Testis (tissue), 2 donors: Measurements from ENCODE around the gene TTC27.

Experiments used
- POLR2A ChIP-seq: fragments of 450-650 bp; IDR thresholded peaks from one replicate; pipeline ENCODE4 v1.6.1; 2017; ENCODE audit warnings: antibody characterized with exemption, mild to moderate bottlenecking, moderate library complexity
- TF ChIP-seq, protein P1 (sequence below), 3 experiments: fragments of 450-650 bp in 2 of 3; fragments of 200-600 bp in 1 of 3; sonication (generic) in 1 of 3; IDR thresholded peaks; one replicate each; pipeline ENCODE4 v1.5.1; 2016 to 2019; ENCODE audit warnings: antibody characterized with exemption in 3 of 3, mild to moderate bottlenecking in 2 of 3, moderate library complexity in 1 of 3

DNA sequence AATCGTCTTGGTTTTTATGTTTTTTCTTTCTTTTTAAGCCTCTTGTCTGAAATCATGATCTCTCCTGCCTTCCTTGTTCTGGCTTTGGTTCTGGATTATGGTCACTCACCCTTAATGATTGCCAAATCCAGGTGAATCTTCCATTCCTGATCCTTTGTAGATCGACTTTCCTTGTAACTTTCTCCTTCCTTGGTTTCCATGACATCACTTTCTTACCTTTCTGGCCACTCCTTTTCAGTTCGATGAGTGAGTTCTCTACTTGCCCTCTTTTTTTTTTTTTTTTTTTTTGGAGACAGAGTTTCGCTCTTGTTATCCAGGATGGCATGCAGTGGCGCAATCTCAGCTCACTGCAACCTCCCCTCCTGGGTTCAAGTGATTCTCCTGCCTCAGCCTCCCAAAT, 179.8 kb downstream of the TTC27 start:
- TF ChIP-seq, protein P1, sequence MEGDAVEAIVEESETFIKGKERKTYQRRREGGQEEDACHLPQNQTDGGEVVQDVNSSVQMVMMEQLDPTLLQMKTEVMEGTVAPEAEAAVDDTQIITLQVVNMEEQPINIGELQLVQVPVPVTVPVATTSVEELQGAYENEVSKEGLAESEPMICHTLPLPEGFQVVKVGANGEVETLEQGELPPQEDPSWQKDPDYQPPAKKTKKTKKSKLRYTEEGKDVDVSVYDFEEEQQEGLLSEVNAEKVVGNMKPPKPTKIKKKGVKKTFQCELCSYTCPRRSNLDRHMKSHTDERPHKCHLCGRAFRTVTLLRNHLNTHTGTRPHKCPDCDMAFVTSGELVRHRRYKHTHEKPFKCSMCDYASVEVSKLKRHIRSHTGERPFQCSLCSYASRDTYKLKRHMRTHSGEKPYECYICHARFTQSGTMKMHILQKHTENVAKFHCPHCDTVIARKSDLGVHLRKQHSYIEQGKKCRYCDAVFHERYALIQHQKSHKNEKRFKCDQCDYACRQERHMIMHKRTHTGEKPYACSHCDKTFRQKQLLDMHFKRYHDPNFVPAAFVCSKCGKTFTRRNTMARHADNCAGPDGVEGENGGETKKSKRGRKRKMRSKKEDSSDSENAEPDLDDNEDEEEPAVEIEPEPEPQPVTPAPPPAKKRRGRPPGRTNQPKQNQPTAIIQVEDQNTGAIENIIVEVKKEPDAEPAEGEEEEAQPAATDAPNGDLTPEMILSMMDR (IDR thresholded peaks at IDR 0.05) = no peak
- no peak for TF ChIP-seq POLR2A
